Stimulated activated memory B cell treated with anti-CD40 and anti-IgM and Interleukin-4, amounts not matched to agents 10 μg/mL and 1 μg/mL and 100 μg/mL, for 72 hours (primary cell): ENCODE data around the gene CDR2.

ENCODE experiments used
- ATAC-seq: fragments of 150-1000 bp; cut with Tn5 transposase; 2 replicates; pipeline ENCODE4 v1.10.0; 2021
- H3K27ac Mint-ChIP-seq: one replicate; pipeline ENCODE4 v1.8.0; 2022; ENCODE audit warnings: mild to moderate bottlenecking, mixed read lengths
- H3K27me3 Mint-ChIP-seq: one replicate; pipeline ENCODE4 v1.8.0; 2022; ENCODE audit warnings: mixed read lengths
- H3K36me3 Mint-ChIP-seq: one replicate; pipeline ENCODE4 v1.8.0; 2022; ENCODE audit warnings: mixed read lengths
- H3K4me1 Mint-ChIP-seq: one replicate; pipeline ENCODE4 v1.8.0; 2022; ENCODE audit warnings: mixed read lengths
- H3K4me3 Mint-ChIP-seq: one replicate; pipeline ENCODE4 v1.8.0; 2022; ENCODE audit warnings: mild to moderate bottlenecking, moderate library complexity, mixed read lengths
- H3K9me3 Mint-ChIP-seq: one replicate; pipeline ENCODE4 v1.8.0; 2022; ENCODE audit warnings: mixed read lengths

Gene CDR2

DNA sequence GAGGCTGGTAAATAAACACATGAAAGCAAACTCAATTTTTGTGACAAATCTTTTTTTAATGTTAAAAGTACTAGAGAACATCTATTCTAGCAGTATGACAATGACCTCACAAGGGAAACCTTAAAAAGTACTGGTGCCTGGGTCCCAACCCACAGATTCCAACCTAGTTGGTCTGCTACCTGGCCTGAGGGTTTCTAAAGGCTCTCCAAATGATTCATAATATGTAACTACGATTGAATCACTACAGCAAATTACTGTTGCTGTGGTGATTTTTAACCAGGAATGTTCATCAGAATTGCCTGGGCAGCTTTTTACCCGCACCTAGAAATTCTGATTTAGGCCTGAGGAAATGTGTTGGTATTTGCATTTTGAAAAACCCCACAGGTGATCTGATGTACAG lies 26.1 kb downstream of the CDR2 start:
- peaks cover 4% of the 10 kb centered on the region for H3K4me1 Mint-ChIP-seq
- peaks cover 31% of the 10 kb centered on the region for H3K36me3 Mint-ChIP-seq
- no peak for ATAC-seq
- no peaks in the 10 kb centered on the region for H3K9me3 Mint-ChIP-seq
- H3K4me3 Mint-ChIP-seq = no peak overlapping the region
- H3K27ac Mint-ChIP-seq = no peak overlapping the region
- no peaks in the 10 kb centered on the region for H3K27me3 Mint-ChIP-seq

DNA sequence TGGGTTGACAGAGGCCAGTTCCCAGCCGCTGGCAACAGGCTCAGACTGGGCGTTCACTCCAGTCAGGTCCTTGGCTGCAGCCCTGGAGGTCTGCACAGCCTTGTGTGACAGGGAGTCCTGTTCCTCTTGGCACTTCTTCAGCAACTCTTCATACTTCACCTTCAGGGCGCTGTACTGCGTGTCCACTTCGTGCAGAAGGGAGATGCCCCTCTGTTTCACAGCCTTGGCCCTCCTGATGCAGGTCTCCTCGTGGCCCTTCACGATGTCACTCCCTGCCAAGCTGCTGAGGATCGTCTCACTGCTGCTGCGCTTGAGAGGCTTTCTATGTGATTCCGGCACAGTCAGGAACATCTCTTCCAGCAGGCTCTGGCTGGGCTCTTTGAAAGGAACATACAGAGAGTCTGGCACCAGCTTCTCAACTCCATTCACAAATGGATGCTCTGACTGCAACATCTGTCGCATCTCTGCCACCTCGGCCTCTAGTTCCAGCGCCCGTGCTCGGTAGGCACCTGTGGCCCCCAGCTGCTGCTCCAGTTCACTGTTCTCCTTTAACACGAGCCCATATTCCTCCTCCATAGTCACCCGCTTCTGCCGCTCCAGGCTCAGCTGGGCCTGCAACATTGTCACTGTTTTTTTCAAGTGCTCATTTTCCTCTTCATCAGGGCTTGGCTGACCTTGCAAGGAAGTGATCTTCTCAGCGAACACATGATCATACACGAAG lies 27.2 kb downstream of the CDR2 start:
- no peak overlapping the region for H3K27ac Mint-ChIP-seq
- peaks cover 31% of the 10 kb centered on the region for H3K36me3 Mint-ChIP-seq
- no peaks in the 10 kb centered on the region for H3K9me3 Mint-ChIP-seq
- no peaks in the 10 kb centered on the region for H3K27me3 Mint-ChIP-seq
- no peaks in the 10 kb centered on the region for H3K4me1 Mint-ChIP-seq
- ATAC-seq = no peak
- no peak overlapping the region for H3K4me3 Mint-ChIP-seq

DNA sequence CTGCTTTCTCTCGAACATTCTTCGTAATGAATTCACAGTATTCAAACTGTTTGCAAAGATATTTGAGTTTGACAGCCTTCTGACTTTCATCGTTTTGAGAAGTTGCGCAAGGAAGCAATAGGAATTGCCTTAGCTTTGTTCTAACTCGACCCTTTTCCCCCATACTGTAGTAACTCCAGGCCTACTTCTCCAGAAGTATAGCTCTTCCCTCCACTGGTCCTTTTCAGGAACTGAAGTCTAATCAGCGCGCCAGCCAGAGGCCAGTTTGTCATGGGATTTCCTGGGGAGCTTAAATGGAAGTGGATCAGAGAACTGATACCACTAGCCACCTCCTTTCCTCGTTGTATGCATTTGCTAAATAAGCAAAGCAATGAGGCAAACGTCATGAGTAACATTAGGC lies 27.9 kb downstream of the CDR2 start:
- no peak overlapping the region for H3K4me3 Mint-ChIP-seq
- no peak overlapping the region for H3K27ac Mint-ChIP-seq
- peaks cover 31% of the 10 kb centered on the region for H3K36me3 Mint-ChIP-seq
- no peaks in the 10 kb centered on the region for H3K27me3 Mint-ChIP-seq
- no peak for ATAC-seq
- H3K4me1 Mint-ChIP-seq = no peaks in the 10 kb centered on the region
- no peaks in the 10 kb centered on the region for H3K9me3 Mint-ChIP-seq

DNA sequence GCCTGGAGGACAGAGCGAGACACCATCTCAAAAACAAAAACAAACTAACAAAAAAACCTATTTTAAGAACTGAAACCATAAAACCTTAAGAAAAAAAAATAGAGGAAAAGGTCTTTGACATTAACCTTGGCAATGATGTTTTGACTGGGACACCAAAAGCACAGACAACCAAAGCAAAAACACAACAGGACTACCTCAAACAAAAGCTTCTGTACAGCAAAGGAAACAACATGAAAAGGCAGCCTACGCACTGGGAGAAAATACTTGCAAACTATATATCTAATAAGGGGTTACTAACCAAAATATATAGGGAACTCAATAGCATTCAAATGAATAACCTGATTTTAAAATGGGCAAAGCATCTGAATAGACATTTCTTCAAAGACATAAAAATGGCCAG lies 32.3 kb downstream of the CDR2 start:
- no peak for ATAC-seq
- Mint-ChIP-seq H3K36me3 (peaks cover 42% of the 10 kb centered on the region), H3K9me3 (peaks cover 19% of the 10 kb centered on the region), H3K27me3 (no peaks in the 10 kb centered on the region), H3K4me3 (no peak overlapping the region), H3K27ac (no peak overlapping the region), H3K4me1 (no peaks in the 10 kb centered on the region)

DNA sequence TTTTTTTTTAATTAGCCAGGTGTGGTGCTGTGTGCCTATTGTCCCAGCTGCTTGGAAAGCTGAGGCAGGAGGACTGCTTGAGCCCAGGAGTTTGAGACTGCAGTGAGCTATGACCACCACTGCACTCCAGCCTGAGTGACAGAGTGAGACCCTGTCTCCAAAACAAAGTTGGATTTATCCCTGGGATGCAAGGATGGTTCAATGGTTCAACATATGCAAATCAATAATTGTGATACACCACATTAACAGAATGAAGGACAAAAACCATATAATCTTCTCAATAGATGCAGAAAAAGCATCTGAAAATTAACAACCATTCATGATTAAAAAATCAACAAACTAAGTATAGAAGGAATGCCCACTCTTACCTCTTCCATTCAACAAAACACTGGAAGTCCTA lies 33.5 kb downstream of the CDR2 start:
- peaks cover 29% of the 10 kb centered on the region for H3K9me3 Mint-ChIP-seq

DNA sequence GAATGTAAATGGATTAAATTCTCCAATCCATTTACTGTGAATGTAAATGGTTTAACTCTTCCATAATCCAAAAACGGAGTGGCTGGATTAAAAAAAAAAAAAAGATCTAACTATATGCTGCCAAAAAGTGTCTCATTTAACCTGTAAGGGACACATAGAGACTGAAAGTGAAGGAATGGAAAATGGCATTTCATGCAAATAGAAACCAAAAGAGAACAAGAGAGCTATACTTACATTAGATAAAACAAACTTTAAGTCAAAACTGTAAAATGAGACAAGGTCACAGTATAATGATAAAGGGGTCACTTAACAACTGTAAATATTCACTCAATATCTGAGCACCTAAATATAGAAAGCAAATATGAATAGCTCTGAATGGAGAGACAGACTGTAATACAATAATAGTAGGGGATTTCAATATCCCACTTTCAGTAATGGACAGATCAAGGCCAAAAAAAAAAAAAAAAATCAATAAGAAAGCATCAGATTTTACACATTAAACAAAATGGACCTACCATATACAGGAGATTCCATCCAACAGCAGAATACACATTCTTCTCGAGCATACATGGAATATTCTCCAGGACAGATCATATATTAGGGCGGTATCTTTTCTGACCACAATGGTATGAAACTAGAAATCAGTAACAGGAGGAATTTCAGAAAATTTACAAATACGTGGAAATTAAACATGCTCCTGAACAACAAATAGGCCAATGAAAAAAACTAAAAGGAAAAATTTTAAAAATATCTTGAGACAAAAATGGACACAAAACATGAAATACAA lies 36.4 kb downstream of the CDR2 start:
- no peaks in the 10 kb centered on the region for H3K27me3 Mint-ChIP-seq
- no peaks in the 10 kb centered on the region for H3K4me1 Mint-ChIP-seq
- peaks cover 37% of the 10 kb centered on the region for H3K9me3 Mint-ChIP-seq
- H3K36me3 Mint-ChIP-seq = peaks cover 75% of the 10 kb centered on the region
- H3K27ac Mint-ChIP-seq = no peak overlapping the region
- no peak overlapping the region for H3K4me3 Mint-ChIP-seq
- no peak for ATAC-seq

More for the DNA sequence above, 33.5 kb downstream of the CDR2 start:
- no peaks in the 10 kb centered on the region for H3K4me1 Mint-ChIP-seq
- peaks cover 46% of the 10 kb centered on the region for H3K36me3 Mint-ChIP-seq
- H3K27me3 Mint-ChIP-seq = no peaks in the 10 kb centered on the region
- no peak overlapping the region for H3K27ac Mint-ChIP-seq
- ATAC-seq = no peak
- H3K4me3 Mint-ChIP-seq = no peak overlapping the region

DNA sequence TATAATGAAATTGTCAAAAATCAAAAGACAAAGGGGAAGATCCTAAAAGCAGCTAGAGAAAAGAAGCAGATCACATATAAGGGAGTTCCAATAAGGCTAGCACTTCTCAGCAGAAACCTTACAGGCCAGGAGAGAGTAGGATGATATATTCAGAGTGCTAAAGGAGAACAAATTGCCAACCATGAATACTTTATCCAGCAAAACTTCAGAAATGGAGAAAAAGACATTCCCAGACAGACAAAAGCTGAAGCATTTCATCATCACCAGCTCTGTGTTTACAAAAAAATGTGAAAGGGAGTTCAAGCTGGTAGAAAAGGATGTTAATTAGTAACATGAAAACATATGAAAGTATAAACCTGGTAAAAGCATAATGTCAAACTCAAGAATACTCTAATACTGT lies 37.4 kb downstream of the CDR2 start:
- Mint-ChIP-seq H3K4me3 (no peak overlapping the region), H3K9me3 (peaks cover 37% of the 10 kb centered on the region), H3K36me3 (peaks cover 83% of the 10 kb centered on the region), H3K27me3 (no peaks in the 10 kb centered on the region), H3K4me1 (no peaks in the 10 kb centered on the region), H3K27ac (no peak overlapping the region)
- no peak for ATAC-seq

DNA sequence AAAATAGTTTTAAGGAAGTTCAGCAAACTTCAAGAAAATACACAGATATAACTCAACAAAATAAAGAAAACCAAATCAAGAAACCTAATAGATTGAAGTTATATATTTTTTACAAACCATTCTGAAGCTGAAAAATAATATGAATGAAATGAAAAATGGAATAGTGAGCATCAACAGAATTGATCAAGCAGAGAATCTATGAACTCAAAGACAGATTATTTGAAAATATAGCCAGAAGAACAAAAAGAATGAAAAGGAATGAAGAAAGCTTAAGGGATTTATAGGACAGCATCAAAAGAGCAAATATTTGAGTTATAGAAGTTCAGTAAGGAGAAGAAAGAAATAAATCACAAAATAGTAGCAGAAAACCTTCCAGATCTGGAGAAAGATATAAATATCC lies 37.8 kb downstream of the CDR2 start:
- Mint-ChIP-seq H3K27me3 (no peaks in the 10 kb centered on the region), H3K27ac (no peak overlapping the region), H3K4me3 (no peak overlapping the region), H3K36me3 (peaks cover 88% of the 10 kb centered on the region), H3K9me3 (peaks cover 37% of the 10 kb centered on the region), H3K4me1 (no peaks in the 10 kb centered on the region)
- ATAC-seq = no peak

DNA sequence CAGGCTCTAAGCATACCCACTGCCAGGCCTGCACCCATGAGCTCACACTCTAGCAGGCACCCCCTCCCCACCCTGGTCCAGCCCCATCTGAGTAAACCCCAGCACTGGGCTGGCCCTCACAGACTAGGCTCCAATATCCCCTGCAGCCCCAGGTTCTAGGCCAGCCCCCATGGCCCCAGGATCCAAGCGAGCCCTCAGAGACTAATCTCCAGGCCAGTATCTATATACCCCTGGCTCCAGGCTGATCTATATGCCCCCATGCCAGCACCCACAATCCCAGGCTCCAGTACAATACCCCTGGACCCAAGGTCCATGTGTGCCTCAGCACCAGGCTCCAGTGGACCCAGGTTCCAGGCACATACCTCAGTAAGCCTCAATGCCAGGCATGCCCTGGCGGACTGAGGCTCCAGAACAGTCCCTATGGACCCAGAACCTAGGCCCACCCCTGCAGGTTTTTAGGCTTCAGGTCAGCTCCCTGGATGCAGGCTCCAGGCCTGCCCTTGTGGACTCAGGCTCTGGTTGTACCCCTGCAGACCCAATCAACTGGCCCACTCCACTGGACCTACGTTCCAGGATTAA lies 38.7 kb downstream of the CDR2 start:
- H3K27ac Mint-ChIP-seq = no peak overlapping the region
- no peak overlapping the region for H3K4me3 Mint-ChIP-seq
- H3K9me3 Mint-ChIP-seq = peaks cover 37% of the 10 kb centered on the region
- peaks cover 95% of the 10 kb centered on the region for H3K36me3 Mint-ChIP-seq
- H3K27me3 Mint-ChIP-seq = no peaks in the 10 kb centered on the region
- ATAC-seq = no peak
- H3K4me1 Mint-ChIP-seq = no peaks in the 10 kb centered on the region

DNA sequence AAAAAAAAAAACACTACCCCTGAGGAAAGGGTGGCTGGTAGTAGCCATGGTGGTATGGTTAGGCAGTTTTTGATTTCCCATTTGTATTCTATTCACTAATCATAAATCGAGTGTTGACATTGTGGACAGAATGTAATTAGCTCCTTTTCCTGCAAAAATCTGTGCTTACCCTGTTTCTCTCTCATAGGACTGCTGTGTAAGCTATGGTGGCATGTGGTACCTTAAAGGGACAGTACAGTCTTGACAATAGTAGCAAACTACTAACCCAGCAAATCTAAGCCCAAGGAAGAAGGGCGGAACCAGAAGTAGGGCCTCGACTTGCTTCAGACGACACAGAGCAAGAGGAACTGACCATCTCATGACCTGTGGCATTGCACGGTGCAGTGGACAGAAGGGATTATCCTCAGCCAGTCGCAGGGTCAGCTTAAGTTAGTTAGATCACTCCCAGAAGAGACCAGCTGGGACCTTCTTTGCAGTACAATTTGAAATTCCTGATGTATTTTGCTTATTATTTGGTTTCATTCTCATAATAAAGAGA lies 40.9 kb downstream of the CDR2 start:
- H3K27me3 Mint-ChIP-seq = no peaks in the 10 kb centered on the region
- no peak overlapping the region for H3K27ac Mint-ChIP-seq
- ATAC-seq = no peak
- peaks cover 95% of the 10 kb centered on the region for H3K36me3 Mint-ChIP-seq
- H3K4me1 Mint-ChIP-seq = no peaks in the 10 kb centered on the region
- peaks cover 28% of the 10 kb centered on the region for H3K9me3 Mint-ChIP-seq
- no peak overlapping the region for H3K4me3 Mint-ChIP-seq

DNA sequence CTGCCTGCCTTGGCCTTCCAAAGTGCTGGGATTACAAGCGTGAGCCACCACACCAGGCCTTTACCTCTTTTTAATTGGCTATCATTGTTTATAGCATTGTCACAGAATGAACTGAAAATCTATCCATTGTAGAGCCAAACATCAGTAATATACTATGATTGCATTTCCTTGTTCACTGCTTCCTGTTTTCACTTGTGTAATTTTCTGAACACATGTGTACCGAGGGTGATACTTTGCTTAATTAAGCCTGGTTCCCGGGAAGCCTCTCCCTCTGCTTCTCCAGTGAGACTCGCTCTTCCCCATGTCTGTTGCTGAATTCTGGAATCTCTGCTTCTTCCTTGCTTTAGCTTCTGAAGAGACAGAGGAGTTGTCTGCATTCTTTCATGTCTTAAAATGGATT lies 44.1 kb downstream of the CDR2 start:
- Mint-ChIP-seq H3K27me3 (no peaks in the 10 kb centered on the region), H3K4me1 (no peaks in the 10 kb centered on the region), H3K9me3 (peaks cover 7% of the 10 kb centered on the region), H3K27ac (no peak overlapping the region), H3K36me3 (peaks cover 86% of the 10 kb centered on the region), H3K4me3 (no peak overlapping the region)
- no peak for ATAC-seq

DNA sequence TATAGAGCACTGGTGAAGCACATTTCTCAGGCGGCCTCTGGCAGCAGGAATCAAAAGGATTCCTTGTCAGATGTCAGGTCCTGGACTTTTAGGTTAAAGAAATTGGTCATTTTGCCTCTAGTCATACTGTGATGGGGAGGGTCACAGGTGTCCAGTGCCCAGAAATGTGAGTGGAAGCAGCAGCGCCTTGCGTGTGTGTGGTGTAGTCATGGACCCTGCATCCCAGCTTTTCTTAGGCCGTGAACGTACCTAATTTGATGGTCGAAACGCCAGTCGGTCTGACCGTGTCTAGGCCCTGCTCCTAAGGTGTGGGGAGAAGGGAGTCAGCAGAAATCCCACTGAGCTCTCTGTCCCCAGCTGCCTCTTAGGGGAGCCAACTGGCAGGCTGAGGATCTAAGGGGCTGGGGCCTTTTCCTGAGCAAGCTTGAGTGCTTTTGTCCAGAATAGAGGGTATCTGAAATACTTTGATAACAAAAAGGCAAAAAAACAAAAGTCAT lies 45.2 kb downstream of the CDR2 start:
- H3K36me3 Mint-ChIP-seq = peaks cover 84% of the 10 kb centered on the region
- H3K4me3 Mint-ChIP-seq = no peak overlapping the region
- no peak overlapping the region for H3K27ac Mint-ChIP-seq

DNA sequence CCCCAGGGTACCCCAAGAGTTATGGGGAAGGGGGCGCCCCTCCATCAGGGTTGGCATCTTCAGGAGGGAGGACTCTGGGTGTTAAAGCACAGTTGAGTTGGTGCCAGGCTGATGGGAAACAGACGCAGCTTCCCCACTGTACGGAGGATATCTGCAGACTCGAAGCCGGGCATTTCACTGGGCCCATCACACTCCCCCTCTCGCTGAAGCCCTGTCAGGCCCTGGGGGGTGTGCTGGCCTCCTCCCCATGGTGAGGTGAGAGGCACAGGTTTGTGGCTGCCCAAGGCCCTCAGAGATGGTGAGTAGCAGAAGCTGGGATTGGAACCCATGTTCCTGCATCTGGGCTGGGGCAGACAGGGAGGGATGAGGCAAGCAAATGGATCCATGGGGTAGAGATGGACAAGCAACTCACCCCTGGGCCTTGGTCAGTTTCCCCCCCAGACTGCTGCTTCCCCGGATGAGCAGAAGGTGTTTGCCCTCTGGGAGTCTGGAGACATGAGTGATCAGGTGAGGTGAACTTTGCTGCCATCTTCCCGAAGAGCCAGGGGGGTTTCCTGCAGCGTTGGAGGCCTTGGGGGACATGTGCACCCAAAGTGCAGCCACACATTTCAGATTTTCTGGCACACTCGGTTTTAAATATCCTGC lies 46.2 kb downstream of the CDR2 start:
- ATAC-seq = no peak
- Mint-ChIP-seq H3K4me3 (no peak overlapping the region), H3K27me3 (no peaks in the 10 kb centered on the region), H3K36me3 (peaks cover 84% of the 10 kb centered on the region), H3K9me3 (no peaks in the 10 kb centered on the region), H3K27ac (no peak overlapping the region), H3K4me1 (no peaks in the 10 kb centered on the region)

More for the DNA sequence above, 45.2 kb downstream of the CDR2 start:
- no peak for ATAC-seq
- Mint-ChIP-seq H3K9me3 (peaks cover 1% of the 10 kb centered on the region), H3K27me3 (no peaks in the 10 kb centered on the region), H3K4me1 (no peaks in the 10 kb centered on the region)

DNA sequence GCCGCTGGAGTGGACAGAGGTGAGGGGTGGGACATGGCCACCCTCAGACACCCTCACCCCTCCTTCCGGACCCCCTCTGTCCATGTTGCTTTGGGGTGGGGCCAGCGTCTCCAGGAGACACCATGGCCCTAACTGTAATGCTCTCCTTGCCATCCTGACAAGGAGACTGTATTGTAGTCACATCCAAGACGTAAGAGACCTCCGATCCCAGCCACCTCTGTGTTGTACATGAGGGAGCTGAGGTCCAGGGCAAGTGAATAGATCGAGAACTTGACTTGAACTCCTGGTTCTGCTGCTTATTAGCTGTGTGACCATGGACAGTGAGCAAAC lies 47.0 kb downstream of the CDR2 start:
- Mint-ChIP-seq H3K36me3 (peaks cover 82% of the 10 kb centered on the region), H3K27ac (no peak overlapping the region), H3K4me1 (no peaks in the 10 kb centered on the region), H3K27me3 (no peaks in the 10 kb centered on the region), H3K4me3 (no peak overlapping the region), H3K9me3 (no peaks in the 10 kb centered on the region)
- no peak for ATAC-seq

DNA sequence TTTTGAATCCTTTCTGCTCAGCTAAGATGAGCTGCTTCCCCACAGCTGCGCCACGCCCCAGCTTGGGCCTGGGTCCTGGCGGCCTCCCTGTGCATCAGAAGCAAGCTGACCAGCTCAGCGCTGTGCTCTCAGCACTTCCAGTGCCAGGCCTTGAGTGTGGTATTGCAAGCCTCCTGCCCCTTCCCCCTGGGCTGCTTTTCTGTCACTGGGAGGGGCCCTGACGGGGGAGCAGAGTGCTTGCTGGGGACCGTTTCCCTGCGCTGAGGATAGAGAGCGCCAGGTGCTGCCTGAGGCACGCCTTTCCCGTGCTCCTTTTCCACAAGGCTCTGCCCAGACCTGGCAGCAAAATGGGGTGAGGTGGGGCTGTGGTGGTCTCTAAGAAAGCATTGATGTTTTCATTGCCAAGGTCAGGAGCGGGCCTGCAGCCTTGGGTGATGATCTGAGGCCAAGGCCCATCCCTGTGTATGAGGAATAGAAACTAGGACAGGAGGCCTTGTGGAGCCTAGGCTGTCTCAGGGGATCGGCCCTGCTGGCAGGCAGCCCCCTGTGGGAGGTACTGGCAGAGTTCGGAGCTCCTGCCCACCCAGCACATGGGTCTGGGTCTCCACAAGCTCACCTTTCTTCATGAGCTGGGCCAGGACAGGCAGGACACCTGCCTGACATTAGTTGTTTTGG lies 47.5 kb downstream of the CDR2 start:
- Mint-ChIP-seq H3K36me3 (peaks cover 82% of the 10 kb centered on the region), H3K27me3 (no peaks in the 10 kb centered on the region), H3K4me3 (no peak overlapping the region), H3K4me1 (no peaks in the 10 kb centered on the region), H3K27ac (no peak overlapping the region), H3K9me3 (no peaks in the 10 kb centered on the region)
- no peak for ATAC-seq
